Heart left ventricle (tissue), 16 donors: ENCODE measurements around the gene PLPP1. TPM values are rescaled to one million over a fixed set of nuclear protein-coding genes. Genes with fewer than 3 reads are reported as not detected.

ENCODE experiments used
- ATAC-seq, 4 donors: fragments of 200-7000 bp; cut with Tn5 transposase; one replicate each; pipeline ENCODE4 v1.9.1; 2020 to 2022; ENCODE audit warnings: moderate library complexity in 4 of 4, mild to moderate bottlenecking in 3 of 4, moderate number of reproducible peaks in 1 of 4
- DNase-seq, 5 donors: peaks; one replicate each; pipeline ENCODE4 v3.0.0-alpha.2; 2020
- H3K27ac ChIP-seq, 12 donors: fragments of 200-600 bp; sonication (generic) in 4 of 12; one replicate each; pipeline versions ENCODE4 v1.5.0 to v1.8.0; 2016 to 2022; ENCODE audit warnings: mild to moderate bottlenecking in 2 of 12
- H3K27me3 ChIP-seq, 9 donors: fragments of 200-600 bp; sonication (generic) in 2 of 9; one replicate each; pipeline versions ENCODE4 v1.5.1 to v1.8.0; 2016 to 2022; ENCODE audit warnings: mild to moderate bottlenecking in 3 of 9
- H3K36me3 ChIP-seq, 9 donors: fragments of 200-600 bp; sonication (generic) in 2 of 9; one replicate each; pipeline versions ENCODE4 v1.5.0 to v1.8.0; 2018 to 2022; ENCODE audit warnings: mild to moderate bottlenecking in 2 of 9
- H3K4me1 ChIP-seq, 12 donors: fragments of 200-600 bp; sonication (generic) in 4 of 12; one replicate each; pipeline versions ENCODE4 v1.5.0 to v1.8.0; 2016 to 2022; ENCODE audit warnings: mild to moderate bottlenecking in 3 of 12
- H3K4me3 ChIP-seq, 12 donors: fragments of 200-600 bp; sonication (generic) in 4 of 12; one replicate each; pipeline versions ENCODE4 v1.5.0 to v1.8.0; 2017 to 2022; ENCODE audit warnings: mild to moderate bottlenecking in 9 of 12, moderate library complexity in 4 of 12
- H3K9me3 ChIP-seq, 12 donors: fragments of 200-600 bp; sonication (generic) in 4 of 12; one replicate each; pipeline versions ENCODE4 v1.5.0 to v1.8.0; 2016 to 2022; ENCODE audit warnings: mild to moderate bottlenecking in 1 of 12
- CTCF ChIP-seq, 12 donors: fragments of 200-600 bp; sonication (generic) in 4 of 12; IDR thresholded peaks; one replicate each; pipeline versions ENCODE4 v1.5.0 to v1.8.0; 2018 to 2022; ENCODE audit warnings: antibody characterized with exemption in 12 of 12, mild to moderate bottlenecking in 5 of 12
- POLR2A ChIP-seq, 2 donors: fragments of 450-650 bp; IDR thresholded peaks; one replicate each; pipeline ENCODE4 v1.6.1; 2017; ENCODE audit warnings: antibody characterized with exemption in 2 of 2, mild to moderate bottlenecking in 2 of 2, moderate library complexity in 2 of 2
- WGBS, 4 donors: extraction: QIAGEN DNeasy Blood & Tissue Kit in 2 of 4; methylation state at CpG; one replicate each; pipeline versions ENCODE4 v1.1.5 to v1.1.7; 2013 to 2018; 5-methylcytosine and 5-hydroxymethylcytosine counted together
- intact Hi-C, 10 donors: fragments of 100-400 bp; cut with DNase I; formaldehyde crosslinking; loops; one replicate each; pipeline versions ENCODE4 v1.11.1 to v1.14.2; 2022
- polyA plus RNA-seq, 2 donors: library from polyadenylated mRNA; stranded (reverse); fragments of 200-250 nt; gene quantifications; one replicate each; pipeline ENCODE4 v1.2.3, GENCODE V29; 2013
- total RNA-seq, 9 donors: library from RNA; depleted of rRNA in 2 of 9; stranded (reverse); fragments of >200 nt in 2 of 9; fragmentation: NEBNext Ultra II Directional in 3 of 9; extraction: Animal tissue kit (Norgen Biotek cat#: 25700) in 3 of 9; gene quantifications; one replicate each; pipeline versions ENCODE4 v1.1.0 to v1.2.4, GENCODE V29; 2016 to 2023
- donor health status: ischemic (EF 13 %, LVEDD 7.1; RV severe dilation, severe dysfunction).
- donor health status: healthy with polysubstance abuse.
- donor health status: DM: no; HTN: yes; CAD: no.
- donor health status: DM: no; HTN: no; CAD: no.
- donor health status: ischemic (EF 25% LVEDD 6.9; RV normal size, moderate dysfunction).
- donor health status: ischemic (EF 25% LVEDD 5.7; RV mildly dilated, moderate dysfunction).
- donor health status: healthy.
- donor health status: DM: yes; HTN: yes; CAD: no.
- donor health status: ischemic (EF 35%, LVEDD 5.7; RV mildly dilated, moderate dysfunction).
- donor health status: nonischemic (EF 11% LVEDD 7.7; RV severe dilation, severe dysfunction).
- donor health status: DM: yes; HTN: yes; CAD: no.
- donor health status: PGD.
- donor health status: ischemic (EF 29% LVEDD 5.4; RV normal size, mild dysfunction).
- donor health status: nonischemic (EF 23%, LVEDD 6.1; RV moderate dilation, normal function).

PLPP1 gene
- total and polyA plus RNA-seq, 11 donors: 64.9 to 223 (median 81.5) TPM

GRCh38 chr5:55480781-55481180 lies 54.0 kb downstream of the PLPP1 start:
- peaks cover 0 to 37% (median 21%) of the 10 kb centered on the region in 12 donors for H3K4me1 ChIP-seq
- no peak for DNase-seq
- intact Hi-C loops: no loop called here
- H3K36me3 ChIP-seq: peaks cover 0 to 15% (median 0%) of the 10 kb centered on the region in 9 donors
- no peak overlapping the region for H3K4me3 ChIP-seq
- peak in 1 of 4 donors; percentile 13 for ATAC-seq
- no peaks in the 10 kb centered on the region for H3K9me3 ChIP-seq
- H3K27me3 ChIP-seq: no peaks in the 10 kb centered on the region
- TF ChIP-seq CTCF (IDR thresholded peaks at IDR 0.05) (no peak), POLR2A (IDR thresholded peaks at IDR 0.05) (no peak)
- no peak overlapping the region for H3K27ac ChIP-seq
- 71 to 81% (median 75%) methylated on average over 3 of the region's 3 CpGs for WGBS, 4 donors

DNA sequence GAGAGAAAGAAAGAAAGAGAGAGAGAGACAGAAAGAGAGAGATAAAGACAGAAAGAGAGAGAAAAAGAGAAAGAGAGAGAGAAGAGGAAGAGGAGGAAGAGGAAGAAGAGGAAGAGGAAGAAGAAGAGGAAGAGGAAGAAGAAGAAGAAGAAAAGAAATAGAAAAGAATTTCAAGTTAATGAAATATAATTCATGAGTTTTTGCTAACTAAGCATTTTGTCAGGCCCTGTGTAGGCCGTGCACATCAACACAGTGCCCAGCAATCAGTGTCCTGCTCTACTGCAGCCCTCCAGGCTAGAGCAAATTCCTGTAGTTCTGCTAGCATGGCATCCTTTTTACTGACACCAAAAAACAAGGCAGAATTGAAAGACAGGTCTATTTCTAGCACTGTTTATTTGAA lies 62.1 kb downstream of the PLPP1 start:
- TF ChIP-seq POLR2A (IDR thresholded peaks at IDR 0.05) (no peak), CTCF (IDR thresholded peaks at IDR 0.05) (no peak)
- no peak for DNase-seq
- Histone ChIP-seq H3K9me3 (no peaks in the 10 kb centered on the region), H3K4me3 (no peak overlapping the region), H3K27ac (no peak overlapping the region), H3K36me3 (peaks cover 0 to 47% (median 15%) of the 10 kb centered on the region in 9 donors), H3K27me3 (no peaks in the 10 kb centered on the region), H3K4me1 (peaks cover 0 to 30% (median 19%) of the 10 kb centered on the region in 12 donors)
- 76 to 88% (median 86%) methylated on average over 1 of the region's 1 CpG for WGBS, 4 donors
- intact Hi-C loops: no loop called here
- no peak for ATAC-seq

DNA sequence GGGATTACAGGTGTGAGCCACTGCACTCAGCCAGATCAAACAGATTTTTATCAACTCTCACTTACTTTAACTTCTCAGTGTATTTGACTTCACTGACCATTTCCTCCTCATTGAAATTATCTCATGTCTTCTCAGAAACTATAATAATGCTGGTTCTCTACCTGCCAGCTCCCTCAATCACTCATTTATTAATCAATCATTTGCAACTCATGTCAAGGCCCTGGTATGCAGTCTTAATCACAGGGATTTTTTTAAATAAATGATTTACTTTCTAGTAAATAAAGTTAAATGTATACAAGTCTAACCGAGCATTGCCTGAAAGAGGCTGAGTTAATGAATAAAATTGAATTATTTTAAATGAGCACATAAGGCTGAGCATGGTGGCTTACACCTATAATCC lies 63.3 kb downstream of the PLPP1 start:
- ATAC-seq: no peak
- peaks cover 0 to 39% (median 28%) of the 10 kb centered on the region in 12 donors for H3K4me1 ChIP-seq
- WGBS, 4 donors: 93 to 100% (median 98%) methylated on average over 1 of the region's 1 CpG

DNA sequence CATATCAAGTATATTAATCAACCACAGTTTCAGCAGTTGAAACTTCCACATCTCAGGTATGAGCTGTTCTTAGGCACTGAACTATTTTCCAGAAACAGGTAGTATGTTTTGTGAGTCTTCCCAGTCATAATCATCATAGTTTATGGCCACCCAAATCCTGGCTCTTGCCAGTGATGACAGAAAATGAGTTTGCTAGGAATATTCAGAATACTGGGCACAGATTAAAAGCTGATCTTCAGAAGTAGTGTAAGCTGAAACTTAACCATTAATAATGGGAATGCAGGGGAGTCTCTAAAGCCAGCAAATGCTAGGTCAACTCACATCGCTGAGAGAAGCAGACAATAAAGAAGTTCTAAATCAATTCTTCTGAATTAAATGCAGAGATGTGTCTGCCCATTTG lies 64.5 kb downstream of the PLPP1 start:
- Histone ChIP-seq H3K4me3 (no peak overlapping the region), H3K27me3 (no peaks in the 10 kb centered on the region), H3K36me3 (peaks cover 0 to 64% (median 24%) of the 10 kb centered on the region in 9 donors), H3K9me3 (no peaks in the 10 kb centered on the region), H3K4me1 (peaks cover 0 to 41% (median 30%) of the 10 kb centered on the region in 12 donors), H3K27ac (peak overlapping the region in 1 of 12 donors; percentile 2)
- DNase-seq (no peak), ATAC-seq (no peak)
- TF ChIP-seq POLR2A (IDR thresholded peaks at IDR 0.05) (no peak), CTCF (IDR thresholded peaks at IDR 0.05) (no peak)
- WGBS, 4 donors: 94 to 100% (median 98%) methylated on average over 1 of the region's 1 CpG
- intact Hi-C loops: no loop called here

More for the DNA sequence above, 63.3 kb downstream of the PLPP1 start:
- TF ChIP-seq POLR2A (IDR thresholded peaks at IDR 0.05): no peak
- H3K27me3 ChIP-seq: no peaks in the 10 kb centered on the region
- no peak overlapping the region for H3K4me3 ChIP-seq
- intact Hi-C loops: no loop called here
- peaks cover 0 to 54% (median 16%) of the 10 kb centered on the region in 9 donors for H3K36me3 ChIP-seq
- no peak overlapping the region for H3K27ac ChIP-seq
- H3K9me3 ChIP-seq: no peaks in the 10 kb centered on the region
- no peak for DNase-seq

GRCh38 chr5:55469839-55470238 lies 64.9 kb downstream of the PLPP1 start:
- Histone ChIP-seq H3K9me3 (no peaks in the 10 kb centered on the region), H3K27ac (peak overlapping the region in 1 of 12 donors; percentile 2), H3K4me1 (peaks cover 0 to 40% (median 30%) of the 10 kb centered on the region in 12 donors), H3K27me3 (no peaks in the 10 kb centered on the region), H3K4me3 (no peak overlapping the region), H3K36me3 (peaks cover 0 to 64% (median 28%) of the 10 kb centered on the region in 9 donors)
- DNase-seq (no peak), ATAC-seq (no peak)
- intact Hi-C loops: loop anchor here in 1 of 10 donors (5.0 to 10.0 kb wide), 2 partner anchors 37 to 125 kb away; no protein-coding TSS in a partner anchor
- TF ChIP-seq CTCF (IDR thresholded peaks at IDR 0.05): no peak
- no peak for TF ChIP-seq POLR2A (IDR thresholded peaks at IDR 0.05)
